IPS-18a (cell line): ENCODE data around the gene KNTC1.
"Not testable (repeated sequence)": the region's sequence is repeated elsewhere in the genome, so short reads cannot be mapped to it uniquely, and the experiment has no call there.

Experiments used
- H3K27ac ChIP-seq: one replicate; pipeline ENCODE4 v1.5.1; 2013; ENCODE audit warnings: low read length
- H3K27me3 ChIP-seq: one replicate; pipeline ENCODE4 v1.6.1; 2013; ENCODE audit warnings: mild to moderate bottlenecking, low read length; ENCODE audit not compliant: control insufficient read depth, insufficient read depth
- H3K36me3 ChIP-seq: one replicate; pipeline ENCODE4 v1.6.1; 2013; ENCODE audit warnings: low read depth, low read length; ENCODE audit not compliant: control insufficient read depth
- H3K4me1 ChIP-seq: one replicate; pipeline ENCODE4 v1.6.1; 2013; ENCODE audit warnings: low read depth, low read length; ENCODE audit not compliant: control insufficient read depth
- H3K4me3 ChIP-seq: one replicate; pipeline ENCODE4 v1.5.1; 2013; ENCODE audit warnings: low read length
- H3K9ac ChIP-seq: one replicate; pipeline ENCODE4 v1.6.1; 2013; ENCODE audit warnings: mild to moderate bottlenecking, low read length, moderate library complexity
- H3K9me3 ChIP-seq: one replicate; pipeline ENCODE4 v1.6.1; 2013; ENCODE audit warnings: low read depth, low read length; ENCODE audit not compliant: control insufficient read depth

The KNTC1 gene

DNA sequence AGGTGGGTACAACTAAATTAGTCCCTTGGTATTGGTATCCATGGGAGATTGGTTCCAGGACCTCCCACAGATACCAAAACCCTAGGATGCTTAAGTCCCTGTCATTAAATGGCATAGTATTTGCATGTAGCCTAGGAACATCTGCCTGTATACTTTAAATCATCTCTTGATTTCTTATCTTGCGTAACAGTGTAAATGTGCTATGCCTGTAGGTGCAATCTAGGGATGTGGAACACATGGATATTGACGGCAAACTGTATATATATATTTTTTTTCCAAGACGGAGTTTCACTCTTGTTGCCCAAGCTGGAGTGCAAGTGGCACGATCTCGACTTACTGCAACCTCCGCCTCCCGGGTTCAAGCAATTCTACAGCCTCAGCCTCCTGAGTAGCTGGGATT lies 1.5 kb downstream of the KNTC1 start:
- Histone ChIP-seq H3K36me3 (peaks cover 46% of the 10 kb centered on the region), H3K27ac (no peak overlapping the region), H3K27me3 (no peaks in the 10 kb centered on the region), H3K4me1 (peaks cover 17% of the 10 kb centered on the region), H3K4me3 (peak overlapping the region; percentile 100), H3K9ac (peak overlapping the region; percentile 100), H3K9me3 (no peaks in the 10 kb centered on the region)

DNA sequence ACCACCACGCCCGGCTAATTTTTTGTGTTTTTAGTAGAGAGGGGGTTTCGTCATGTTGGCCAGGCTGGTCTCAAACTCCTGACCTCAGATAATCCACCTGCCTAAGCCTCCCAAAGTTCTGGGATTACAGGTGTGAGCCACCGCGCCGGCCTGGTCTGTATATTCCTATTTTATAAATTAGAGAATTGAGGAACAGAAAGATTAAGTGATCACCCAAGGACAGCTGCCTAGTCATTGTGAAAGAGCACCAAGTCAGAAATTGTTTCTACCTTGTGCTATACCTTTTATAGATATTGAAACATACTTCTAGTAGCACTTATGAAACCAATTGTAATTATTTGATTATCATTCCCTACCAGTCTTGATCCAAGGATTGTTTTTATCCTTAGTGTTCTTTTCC lies 1.9 kb downstream of the KNTC1 start:
- Histone ChIP-seq H3K27me3 (no peaks in the 10 kb centered on the region), H3K9me3 (no peaks in the 10 kb centered on the region), H3K9ac (no peak overlapping the region), H3K4me1 (peaks cover 13% of the 10 kb centered on the region), H3K27ac (no peak overlapping the region), H3K4me3 (no peak overlapping the region), H3K36me3 (peaks cover 46% of the 10 kb centered on the region)

GRCh38 chr12:122533856-122534255 lies 6.8 kb downstream of the KNTC1 start:
- H3K27ac ChIP-seq = no peak overlapping the region
- H3K4me3 ChIP-seq = no peak overlapping the region
- H3K4me1 ChIP-seq = no peaks in the 10 kb centered on the region
- no peak overlapping the region for H3K9ac ChIP-seq
- no peaks in the 10 kb centered on the region for H3K27me3 ChIP-seq
- H3K9me3 ChIP-seq = no peaks in the 10 kb centered on the region
- H3K36me3 ChIP-seq = peaks cover 68% of the 10 kb centered on the region

DNA sequence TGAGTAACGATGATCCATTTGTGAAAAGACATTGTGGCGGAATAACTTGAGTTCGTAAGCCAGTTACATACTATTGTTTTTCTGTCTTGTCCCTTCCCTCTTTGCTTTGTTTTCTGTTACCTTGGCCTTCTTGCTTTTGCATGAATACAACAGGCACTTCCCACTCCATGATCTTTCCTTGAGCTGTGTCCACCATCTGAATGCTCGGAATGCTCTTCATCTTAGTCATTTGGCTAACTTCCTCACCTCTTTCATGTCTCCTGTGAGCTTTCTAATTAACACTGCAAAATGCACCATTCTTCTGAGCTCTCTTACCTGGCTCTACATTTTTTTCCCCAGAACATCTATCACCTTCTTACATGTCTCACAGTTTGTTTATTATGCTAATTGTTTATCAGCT lies 10.0 kb downstream of the KNTC1 start:
- Histone ChIP-seq H3K27me3 (no peaks in the 10 kb centered on the region), H3K4me1 (no peaks in the 10 kb centered on the region), H3K4me3 (no peak overlapping the region), H3K36me3 (peaks cover 68% of the 10 kb centered on the region), H3K27ac (no peak overlapping the region), H3K9ac (no peak overlapping the region), H3K9me3 (no peaks in the 10 kb centered on the region)

DNA sequence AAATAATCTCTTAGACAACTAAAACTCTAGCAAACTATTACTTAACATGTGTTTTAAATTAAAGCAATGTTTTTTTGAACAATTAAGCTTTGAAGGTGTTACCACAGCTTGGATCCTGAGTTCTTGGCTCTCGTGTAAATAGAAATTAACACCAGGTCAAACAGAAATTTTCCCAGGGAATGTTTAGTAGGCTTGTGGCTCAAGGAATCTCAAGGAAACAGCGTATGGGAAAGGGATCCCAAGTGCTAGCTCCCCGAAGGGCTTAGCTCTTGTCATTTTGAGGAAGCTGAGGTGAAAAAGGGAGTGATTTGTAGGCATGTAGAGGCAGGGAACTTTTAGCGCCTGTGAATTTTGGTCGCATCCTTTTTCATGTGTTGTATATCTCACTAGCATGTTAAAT lies 11.4 kb downstream of the KNTC1 start:
- no peaks in the 10 kb centered on the region for H3K9me3 ChIP-seq
- peaks cover 66% of the 10 kb centered on the region for H3K36me3 ChIP-seq

DNA sequence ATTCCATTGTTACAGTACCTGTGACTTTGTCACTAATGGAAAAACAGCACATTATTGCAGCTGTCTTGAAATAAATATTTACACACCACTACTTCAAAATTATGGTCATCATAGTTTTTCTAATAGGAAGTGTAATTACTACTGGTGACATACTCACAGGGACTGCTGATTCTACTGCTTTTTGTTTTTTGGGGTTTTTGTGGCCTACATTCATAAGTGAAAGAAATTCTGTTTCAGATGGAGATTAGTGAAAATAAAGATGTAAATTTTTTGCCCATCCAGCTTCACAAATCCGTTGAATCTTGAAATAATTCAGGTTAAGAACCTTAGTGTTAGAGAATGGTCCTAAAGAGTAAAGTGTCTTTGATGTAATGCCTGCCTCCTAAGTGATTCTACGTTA lies 17.5 kb downstream of the KNTC1 start:
- no peaks in the 10 kb centered on the region for H3K4me1 ChIP-seq
- H3K27ac ChIP-seq = no peak overlapping the region
- peaks cover 63% of the 10 kb centered on the region for H3K36me3 ChIP-seq
- H3K9ac ChIP-seq = no peak overlapping the region
- H3K27me3 ChIP-seq = no peaks in the 10 kb centered on the region
- H3K9me3 ChIP-seq = no peaks in the 10 kb centered on the region
- H3K4me3 ChIP-seq = no peak overlapping the region

More for the DNA sequence above, 11.4 kb downstream of the KNTC1 start:
- no peaks in the 10 kb centered on the region for H3K4me1 ChIP-seq
- H3K27me3 ChIP-seq = no peaks in the 10 kb centered on the region
- no peak overlapping the region for H3K9ac ChIP-seq
- no peak overlapping the region for H3K27ac ChIP-seq
- no peak overlapping the region for H3K4me3 ChIP-seq

DNA sequence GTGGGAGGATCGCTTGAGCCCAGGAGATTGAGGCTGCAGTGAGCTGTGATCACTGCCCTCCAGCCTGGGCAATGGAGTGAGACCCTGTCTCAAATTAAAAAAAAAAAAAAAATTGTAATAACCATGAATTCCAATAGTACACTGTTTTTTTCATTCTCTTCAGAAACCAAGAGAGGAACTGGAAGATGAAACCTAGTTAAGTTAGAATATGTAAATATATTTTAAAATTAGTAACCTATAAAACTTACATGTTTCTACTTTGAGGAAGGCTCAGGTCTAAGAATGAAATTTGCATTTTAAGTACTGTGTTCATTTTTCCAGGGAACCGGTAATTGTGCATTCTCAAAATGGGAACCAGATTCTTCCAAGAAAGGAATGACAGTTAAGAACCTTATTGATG lies 18.8 kb downstream of the KNTC1 start:
- H3K27me3 ChIP-seq = no peaks in the 10 kb centered on the region
- no peaks in the 10 kb centered on the region for H3K4me1 ChIP-seq
- no peak overlapping the region for H3K9ac ChIP-seq
- no peak overlapping the region for H3K27ac ChIP-seq
- H3K9me3 ChIP-seq = no peaks in the 10 kb centered on the region
- no peak overlapping the region for H3K4me3 ChIP-seq
- peaks cover 72% of the 10 kb centered on the region for H3K36me3 ChIP-seq

DNA sequence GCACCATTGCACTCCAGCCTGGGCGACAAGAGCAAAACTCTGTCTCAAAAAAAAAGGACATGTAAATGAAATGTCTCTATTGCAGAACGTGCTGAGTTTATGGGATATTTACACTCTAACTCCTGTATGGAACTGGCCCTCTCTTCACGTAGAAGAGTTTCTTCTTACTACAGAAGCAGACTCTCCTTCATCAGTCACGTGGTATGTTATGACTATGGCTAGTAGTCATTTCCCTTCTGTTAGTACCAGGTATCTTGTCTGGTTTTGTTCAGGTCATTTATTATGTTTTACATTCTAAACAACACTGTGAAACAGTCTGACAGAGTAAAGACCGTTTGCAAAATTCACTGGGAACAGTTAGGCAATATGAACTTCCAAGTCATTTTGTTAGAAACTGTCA lies 20.3 kb downstream of the KNTC1 start:
- Histone ChIP-seq H3K36me3 (peaks cover 75% of the 10 kb centered on the region), H3K27ac (no peak overlapping the region), H3K9ac (no peak overlapping the region), H3K4me3 (no peak overlapping the region), H3K27me3 (no peaks in the 10 kb centered on the region), H3K9me3 (no peaks in the 10 kb centered on the region), H3K4me1 (no peaks in the 10 kb centered on the region)

DNA sequence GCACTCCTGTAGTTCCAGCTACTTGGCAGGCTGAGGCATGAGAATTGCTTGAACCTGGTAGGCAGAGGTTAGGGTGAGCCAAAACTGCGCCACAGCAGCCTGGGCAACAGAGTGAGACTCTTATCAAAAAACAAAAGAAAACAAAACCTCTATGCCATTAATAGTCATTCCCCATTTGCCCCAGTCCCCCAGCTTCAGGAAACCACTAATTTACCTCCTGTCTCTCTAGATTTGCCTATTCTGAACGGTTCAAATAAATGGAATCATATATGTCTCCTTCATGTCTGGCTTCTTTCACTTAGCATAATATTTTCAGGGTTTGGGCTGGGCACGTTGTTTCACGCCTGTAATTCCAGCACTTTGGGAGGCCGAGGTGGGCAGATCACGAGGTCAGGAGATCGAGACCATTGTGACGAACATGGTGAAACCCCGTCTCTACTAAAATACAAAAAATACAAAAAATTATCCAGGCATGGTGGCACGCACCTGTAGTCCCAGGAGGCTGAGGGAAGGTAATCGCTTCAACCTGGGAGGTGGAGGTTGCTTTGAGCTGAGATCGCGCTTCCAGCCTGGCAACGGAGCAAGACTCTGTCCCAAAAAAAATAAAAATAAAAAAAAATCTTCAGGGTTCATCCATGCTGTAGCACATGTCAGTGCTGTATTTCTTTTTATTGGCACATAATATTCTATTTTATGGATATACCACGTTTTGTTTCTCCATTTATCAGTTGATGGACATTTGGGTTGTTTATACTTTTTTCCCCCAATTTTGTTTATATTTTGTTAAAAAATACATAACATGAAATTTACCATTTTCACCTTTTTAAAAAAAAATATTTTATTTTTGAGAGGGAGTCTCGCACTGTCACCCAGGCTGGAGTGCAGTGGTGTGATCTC lies 31.9 kb downstream of the KNTC1 start:
- Histone ChIP-seq H3K4me1 (no peaks in the 10 kb centered on the region), H3K27ac (no peak overlapping the region), H3K27me3 (no peaks in the 10 kb centered on the region), H3K9me3 (no peaks in the 10 kb centered on the region), H3K9ac (no peak overlapping the region), H3K4me3 (no peak overlapping the region), H3K36me3 (peaks cover 60% of the 10 kb centered on the region)

GRCh38 chr12:122560138-122560537 lies 33.1 kb downstream of the KNTC1 start:
- Histone ChIP-seq H3K9ac (no peak overlapping the region), H3K9me3 (no peaks in the 10 kb centered on the region), H3K27ac (no peak overlapping the region), H3K36me3 (peaks cover 57% of the 10 kb centered on the region), H3K27me3 (no peaks in the 10 kb centered on the region), H3K4me1 (no peaks in the 10 kb centered on the region), H3K4me3 (no peak overlapping the region)

DNA sequence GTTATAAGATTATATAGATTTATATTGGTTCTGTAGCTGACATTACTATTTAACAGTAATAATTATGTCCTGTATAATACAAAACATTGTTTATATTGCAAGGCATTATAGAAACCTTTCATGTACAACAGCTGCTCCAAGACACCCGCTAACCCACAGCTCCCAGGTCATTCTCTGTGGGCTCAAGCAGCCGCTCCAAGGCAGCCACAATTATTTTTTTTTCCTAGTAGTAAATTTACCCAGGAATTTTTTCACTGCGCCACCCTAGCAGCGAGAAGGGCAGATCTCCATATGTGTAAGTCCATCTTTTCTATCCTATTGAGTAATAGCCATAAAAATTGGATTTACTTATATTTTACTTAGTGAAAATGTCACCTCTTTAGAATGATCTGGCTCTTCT lies 36.3 kb downstream of the KNTC1 start:
- Histone ChIP-seq H3K36me3 (peaks cover 53% of the 10 kb centered on the region), H3K9ac (no peak overlapping the region), H3K9me3 (no peaks in the 10 kb centered on the region), H3K4me3 (no peak overlapping the region), H3K4me1 (no peaks in the 10 kb centered on the region), H3K27me3 (no peaks in the 10 kb centered on the region), H3K27ac (no peak overlapping the region)

DNA sequence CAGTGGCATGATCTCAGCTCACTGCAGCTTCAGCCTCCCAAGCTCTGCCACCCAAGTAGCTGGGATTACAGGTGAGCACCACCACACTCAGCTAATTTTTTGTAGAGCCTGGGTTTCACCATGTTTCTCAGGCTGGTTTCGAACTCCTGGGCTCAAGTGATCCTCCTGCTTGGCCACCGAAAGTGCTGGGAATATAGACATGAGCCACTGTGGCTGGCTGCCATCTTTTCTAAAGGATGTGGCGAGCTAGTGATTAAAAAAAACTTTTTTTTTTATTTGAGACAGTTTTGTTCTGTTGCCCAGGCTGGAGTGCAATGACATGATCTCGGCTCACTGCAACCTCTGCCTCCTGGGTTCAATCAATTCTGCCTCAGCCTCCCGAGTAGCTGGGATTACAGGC lies 39.8 kb downstream of the KNTC1 start:
- not testable (repeated sequence) for H3K4me1 ChIP-seq, H3K9ac ChIP-seq, H3K27ac ChIP-seq, H3K9me3 ChIP-seq, H3K4me3 ChIP-seq, H3K27me3 ChIP-seq
- H3K36me3 ChIP-seq = peaks cover 65% of the 10 kb centered on the region
